HG03039 (cell line): ENCODE measurements around the gene CYP4F11.
"Not testable (repeated sequence)": the region's sequence is repeated elsewhere in the genome, so short reads cannot be mapped to it uniquely, and the experiment has no call there.

ENCODE experiments used
- ATAC-seq: cut with Tn5 transposase; IDR thresholded peaks from one replicate; pipeline ENCODE4 v1.9.1; 2021; ENCODE audit warnings: mild to moderate bottlenecking, moderate library complexity; ENCODE audit not compliant: unreplicated experiment

Gene CYP4F11

GRCh38 chr19:15934332-15935078, at the start of gene CYP4F11:
CYP4F11 (minus strand) TSS chr19:15934529; CDS start chr19:15934408, 121 bp downstream.
- ATAC-seq, result no peak

GRCh38 chr19:15979293-15979692, 45.0 kb upstream of the CYP4F11 start:
- no peak for ATAC-seq

GRCh38 chr19:15977690-15978089, 43.4 kb upstream of the CYP4F11 start:
- no peak for ATAC-seq

- ATAC-seq, result no peak
Measured at GRCh38 chr19:15976836-15977689, 42.7 kb upstream of the CYP4F11 start.

GRCh38 chr19:15974856-15975255, 40.5 kb upstream of the CYP4F11 start:
- no peak for ATAC-seq

GRCh38 chr19:15972043-15972442, 37.7 kb upstream of the CYP4F11 start:
- not testable (repeated sequence) for ATAC-seq

GRCh38 chr19:15971224-15971780, 37.0 kb upstream of the CYP4F11 start:
- ATAC-seq, result no peak

GRCh38 chr19:15964231-15964630, 29.9 kb upstream of the CYP4F11 start:
- ATAC-seq, result no peak

- ATAC-seq, result no peak
Measured at GRCh38 chr19:15962319-15962718, 28.0 kb upstream of the CYP4F11 start.

GRCh38 chr19:15954820-15955219, 20.5 kb upstream of the CYP4F11 start:
- ATAC-seq, result no peak

- ATAC-seq, result no peak
Measured at GRCh38 chr19:15948223-15949058, 14.1 kb upstream of the CYP4F11 start, which contains the start of gene OR10H4. OR10H4 (plus strand) TSS chr19:15949008; CDS start chr19:15949008, 0 bp downstream.

- no peak for ATAC-seq
Measured at GRCh38 chr19:15945301-15945700, 11.0 kb upstream of the CYP4F11 start.

GRCh38 chr19:15944401-15944800, 10.1 kb upstream of the CYP4F11 start:
- ATAC-seq, result no peak

GRCh38 chr19:15937771-15938170, 3.4 kb upstream of the CYP4F11 start:
- no peak for ATAC-seq

- no peak for ATAC-seq
Measured at GRCh38 chr19:15936950-15937349, 2.6 kb upstream of the CYP4F11 start.

- no peak for ATAC-seq
Measured at GRCh38 chr19:15936173-15936572, 1.8 kb upstream of the CYP4F11 start.

GRCh38 chr19:15935167-15935702, 906 bp upstream of the CYP4F11 start:
- no peak for ATAC-seq

- ATAC-seq, result not testable (repeated sequence)
Measured at GRCh38 chr19:15933761-15934331, 483 bp downstream of the CYP4F11 start.

- no peak for ATAC-seq
Measured at GRCh38 chr19:15928321-15928720, 6.0 kb downstream of the CYP4F11 start.

- ATAC-seq, result no peak
Measured at GRCh38 chr19:15926484-15926883, 7.8 kb downstream of the CYP4F11 start.
